ENCODE measurements around the gene DMD. TPM values are rescaled to one million over a fixed set of nuclear protein-coding genes. Genes with fewer than 3 reads are reported as not detected.

The DMD gene
- total RNA-seq, 4 donors from 2014 or later: 27.7 to 54.7 (median 34.4) TPM

DNA sequence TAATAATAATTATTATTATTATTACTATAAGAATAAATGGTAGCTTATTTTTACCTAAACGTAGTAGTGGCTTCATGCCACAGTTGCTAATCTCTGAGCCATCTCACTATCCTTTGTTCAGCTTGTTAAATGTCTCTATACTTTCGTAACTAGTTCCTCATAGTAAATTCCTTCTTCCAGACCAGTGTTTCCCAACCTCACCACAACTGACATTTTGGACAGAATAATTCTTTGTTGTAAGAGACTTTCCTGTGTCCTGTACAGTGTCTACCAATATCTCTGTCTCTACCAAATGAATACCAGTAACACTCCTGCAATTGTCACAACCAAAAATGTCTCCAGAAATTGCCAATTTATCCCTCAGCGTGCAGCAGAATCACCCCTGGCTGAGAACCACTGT lies 1040.9 kb downstream of the DMD start:
- TF ChIP-seq, protein P1, sequence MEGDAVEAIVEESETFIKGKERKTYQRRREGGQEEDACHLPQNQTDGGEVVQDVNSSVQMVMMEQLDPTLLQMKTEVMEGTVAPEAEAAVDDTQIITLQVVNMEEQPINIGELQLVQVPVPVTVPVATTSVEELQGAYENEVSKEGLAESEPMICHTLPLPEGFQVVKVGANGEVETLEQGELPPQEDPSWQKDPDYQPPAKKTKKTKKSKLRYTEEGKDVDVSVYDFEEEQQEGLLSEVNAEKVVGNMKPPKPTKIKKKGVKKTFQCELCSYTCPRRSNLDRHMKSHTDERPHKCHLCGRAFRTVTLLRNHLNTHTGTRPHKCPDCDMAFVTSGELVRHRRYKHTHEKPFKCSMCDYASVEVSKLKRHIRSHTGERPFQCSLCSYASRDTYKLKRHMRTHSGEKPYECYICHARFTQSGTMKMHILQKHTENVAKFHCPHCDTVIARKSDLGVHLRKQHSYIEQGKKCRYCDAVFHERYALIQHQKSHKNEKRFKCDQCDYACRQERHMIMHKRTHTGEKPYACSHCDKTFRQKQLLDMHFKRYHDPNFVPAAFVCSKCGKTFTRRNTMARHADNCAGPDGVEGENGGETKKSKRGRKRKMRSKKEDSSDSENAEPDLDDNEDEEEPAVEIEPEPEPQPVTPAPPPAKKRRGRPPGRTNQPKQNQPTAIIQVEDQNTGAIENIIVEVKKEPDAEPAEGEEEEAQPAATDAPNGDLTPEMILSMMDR (IDR thresholded peaks at IDR 0.05): no peak
- no peak for DNase-seq (ENCODE audit: low spot score)
- no peak for ATAC-seq (ENCODE audit: low FRiP score)

DNA sequence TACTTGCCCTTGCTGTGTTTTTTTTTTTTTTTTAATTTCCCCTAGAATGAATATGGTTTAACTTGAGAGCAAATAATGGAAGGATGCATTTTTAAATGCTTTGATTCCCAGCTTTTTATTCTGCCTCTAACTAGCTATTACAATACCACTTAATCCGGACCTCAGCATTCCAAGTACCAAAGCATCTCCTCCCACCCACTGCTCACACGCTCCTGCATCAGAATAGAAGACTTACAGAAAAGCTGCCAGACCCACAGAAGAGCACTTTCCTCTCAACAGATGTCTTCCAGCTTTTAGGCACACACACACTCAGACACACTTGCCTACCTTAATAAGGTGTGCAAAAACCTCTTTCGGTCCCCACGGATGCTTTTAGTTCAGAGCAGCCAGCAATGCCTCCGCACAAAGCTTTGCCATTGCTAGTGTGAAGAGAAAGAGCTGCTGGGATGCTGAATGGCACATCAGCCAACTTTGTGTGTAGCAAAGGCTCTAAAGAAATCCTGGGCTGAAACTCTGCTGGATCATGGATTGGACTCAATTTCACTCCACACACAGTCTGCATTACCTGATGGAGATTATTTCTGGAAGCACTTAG lies 1056.2 kb downstream of the DMD start:
- TF ChIP-seq, protein P1 (IDR thresholded peaks at IDR 0.05): no peak
- ATAC-seq (ENCODE audit: low FRiP score) (no peak), DNase-seq (ENCODE audit: low spot score) (no peak)

DNA sequence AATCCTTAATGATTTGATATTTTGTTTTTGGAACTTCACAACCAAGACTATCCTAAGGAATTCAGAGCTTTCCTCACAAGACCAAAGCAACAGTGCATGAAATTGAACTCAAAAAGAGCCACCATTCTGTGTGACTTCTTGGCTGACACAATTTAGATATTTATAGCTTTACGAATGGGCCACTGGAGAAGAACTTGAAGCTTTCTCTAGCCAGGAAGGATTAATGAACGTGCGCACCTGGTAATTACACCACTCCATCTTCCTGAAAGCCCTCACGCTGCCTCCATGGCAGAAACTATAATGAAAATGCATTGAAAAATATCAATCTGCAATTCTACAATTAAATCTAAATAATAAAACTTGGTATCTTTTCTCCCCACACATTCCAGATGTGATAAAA lies 1057.8 kb downstream of the DMD start:
- TF ChIP-seq, protein P1 (IDR thresholded peaks at IDR 0.05): no peak
- ATAC-seq (ENCODE audit: low FRiP score) (no peak), DNase-seq (ENCODE audit: low spot score) (no peak)

DNA sequence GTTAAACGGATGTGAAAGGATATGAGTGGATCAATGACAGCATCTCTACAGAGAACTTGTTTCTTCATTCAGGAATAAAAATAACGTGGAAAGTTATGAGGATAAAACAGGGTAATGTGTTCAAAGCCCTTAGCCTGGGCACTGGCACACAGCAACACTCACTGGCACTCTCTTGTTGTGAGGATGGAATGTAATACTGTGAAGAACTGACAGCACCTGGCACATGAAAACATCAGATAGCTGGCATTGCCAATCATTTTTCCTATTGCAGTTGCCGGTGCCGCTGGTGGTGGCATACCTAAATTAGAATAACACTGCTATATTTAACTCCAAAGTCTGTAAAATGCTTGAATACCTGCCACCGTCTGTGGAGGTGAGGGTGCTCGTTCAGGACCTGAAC lies 1061.2 kb downstream of the DMD start:
- TF ChIP-seq, protein P1 (IDR thresholded peaks at IDR 0.05): no peak
- ATAC-seq (ENCODE audit: low FRiP score) (no peak), DNase-seq (ENCODE audit: low spot score) (no peak)

DNA sequence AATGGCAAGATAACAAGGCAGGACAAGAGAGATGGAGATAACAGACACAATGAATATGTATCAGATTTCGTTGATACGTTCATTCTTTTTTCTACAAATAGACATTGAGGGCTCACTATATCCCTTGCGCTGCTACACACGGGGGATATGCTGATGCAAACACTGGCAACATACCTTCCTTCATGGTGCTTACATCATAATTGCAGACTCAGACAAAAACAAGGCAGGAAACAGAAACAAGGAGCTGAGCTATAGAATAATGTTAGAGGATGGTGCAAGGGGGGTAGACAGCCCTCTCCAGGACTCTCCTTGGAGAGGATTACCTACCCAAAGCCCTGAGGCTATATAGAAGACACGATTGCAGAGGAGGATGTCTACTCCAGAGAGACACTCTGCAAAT lies 1069.5 kb downstream of the DMD start:
- TF ChIP-seq, protein P1 (IDR thresholded peaks at IDR 0.05): no peak
- ATAC-seq (ENCODE audit: low FRiP score): no peak
- no peak for DNase-seq (ENCODE audit: low spot score)

DNA sequence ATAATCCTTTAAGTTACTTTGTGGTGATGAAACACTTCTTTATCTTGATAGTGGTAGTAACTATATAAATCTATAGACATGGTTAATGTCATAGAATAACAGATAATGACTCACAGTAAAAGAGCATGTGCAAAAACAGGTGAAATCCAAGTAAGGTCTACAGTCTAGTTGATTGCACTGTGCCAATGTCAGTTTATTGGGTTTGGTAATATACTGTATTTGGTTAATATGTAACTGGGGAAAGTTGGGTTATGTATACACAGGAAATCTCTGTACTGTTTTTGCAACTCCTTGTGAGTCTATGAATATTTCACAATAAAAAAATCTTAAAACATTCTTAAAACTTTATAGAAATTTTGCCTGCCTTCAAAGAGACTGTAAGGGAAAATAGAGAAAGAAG lies 1071.9 kb downstream of the DMD start:
- DNase-seq (ENCODE audit: low spot score) (no peak), ATAC-seq (ENCODE audit: low FRiP score) (no peak)
- TF ChIP-seq, protein P1 (IDR thresholded peaks at IDR 0.05): no peak

GRCh38 chrX:32137525-32137924 lies 1073.8 kb downstream of the DMD start:
- ATAC-seq (ENCODE audit: low FRiP score): no peak
- TF ChIP-seq, protein P1 (IDR thresholded peaks at IDR 0.05): no peak
- no peak for DNase-seq (ENCODE audit: low spot score)
